VCaP (cell line): Measurements from ENCODE around the gene XIRP2.

Experiments
- H3K27ac ChIP-seq: fragments of 450-650 bp; 2 replicates; pipeline ENCODE4 v1.5.1; 2017
- CTCF ChIP-seq: fragments of 450-650 bp; conservative IDR thresholded peaks from 2 replicates; pipeline ENCODE4 v1.5.1; 2017; ENCODE audit warnings: mild to moderate bottlenecking, moderate library complexity

The XIRP2 gene

GRCh38 chr2:167298017-167298416 is 409.7 kb downstream of the XIRP2 start:
- H3K27ac ChIP-seq, result no peak overlapping the region
- no peak for TF ChIP-seq CTCF
